Keratinocyte (primary cell): ENCODE measurements around the gene THOC5. TPM values are rescaled to one million over a fixed set of nuclear protein-coding genes. Genes with fewer than 3 reads are reported as not detected.

ENCODE experiments used
- DNase-seq: peaks from one replicate; pipeline ENCODE4 v3.0.0-alpha.2; 2011; ENCODE audit warnings: low read depth, missing footprints, low spot score
- FAIRE-seq: peaks from 2 replicates; lab custom pipeline; 2011; peaks lifted over from hg19 to GRCh38; lab: Jason Lieb, UNC
- H2AFZ ChIP-seq: 2 replicates; pipeline ENCODE4 v1.6.0; 2012; ENCODE audit warnings: low read length, control low read depth, inconsistent platforms; ENCODE audit not compliant: control insufficient read depth
- H3K27ac ChIP-seq: 2 replicates; pipeline ENCODE4 v1.5.1; 2011; ENCODE audit warnings: low read length; ENCODE audit not compliant: control insufficient read depth, insufficient read depth
- H3K27me3 ChIP-seq: 3 replicates; pipeline ENCODE4 v1.6.0; 2011; ENCODE audit warnings: low read length; ENCODE audit not compliant: control insufficient read depth, insufficient read depth; ENCODE audit errors: extremely low read depth
- H3K36me3 ChIP-seq, 2 experiments: 2 replicates in 1 of 2; 3 replicates in 1 of 2; pipeline ENCODE4 v1.5.1; 2011; ENCODE audit warnings: low read length in 2 of 2, mild to moderate bottlenecking in 1 of 2; ENCODE audit not compliant: control insufficient read depth in 2 of 2, insufficient read depth in 2 of 2; ENCODE audit errors: extremely low read depth in 1 of 2
- H3K4me1 ChIP-seq: 3 replicates; pipeline ENCODE4 v1.5.1; 2011; ENCODE audit warnings: low read length; ENCODE audit not compliant: control insufficient read depth, insufficient read depth; ENCODE audit errors: extremely low read depth
- H3K4me2 ChIP-seq: 3 replicates; pipeline ENCODE4 v1.6.0; 2011; ENCODE audit warnings: low read depth, low read length; ENCODE audit not compliant: control insufficient read depth, insufficient read depth; ENCODE audit errors: extremely low read depth
- H3K4me3 ChIP-seq, 3 experiments: fragments of 200-600 bp in 1 of 3; sonication (generic) in 1 of 3; 2 replicates in 2 of 3; 3 replicates in 1 of 3; pipeline ENCODE4 v1.5.1; 2011 to 2016; ENCODE audit warnings: low read length in 3 of 3, mild to moderate bottlenecking in 3 of 3, control low read depth in 2 of 3, inconsistent platforms in 1 of 3, low read depth in 1 of 3, mixed read lengths in 1 of 3, mixed run types in 1 of 3, moderate library complexity in 1 of 3; ENCODE audit not compliant: control insufficient read depth in 2 of 3, insufficient read depth in 2 of 3; ENCODE audit errors: extremely low read depth in 1 of 3
- H3K79me2 ChIP-seq: 2 replicates; pipeline ENCODE4 v1.6.0; 2012; ENCODE audit warnings: low read length; ENCODE audit not compliant: control insufficient read depth, insufficient read depth
- H3K9ac ChIP-seq: 3 replicates; pipeline ENCODE4 v1.6.0; 2011; ENCODE audit warnings: low read length; ENCODE audit not compliant: control insufficient read depth, insufficient read depth; ENCODE audit errors: extremely low read depth
- H3K9me1 ChIP-seq: 3 replicates; pipeline ENCODE4 v1.6.0; 2011; ENCODE audit warnings: low read length; ENCODE audit not compliant: control insufficient read depth, insufficient read depth; ENCODE audit errors: extremely low read depth
- H3K9me3 ChIP-seq: 2 replicates; pipeline ENCODE4 v1.5.1; 2012; ENCODE audit warnings: low read depth, low read length; ENCODE audit not compliant: control insufficient read depth
- H4K20me1 ChIP-seq: 3 replicates; pipeline ENCODE4 v1.6.0; 2011; ENCODE audit warnings: low read length; ENCODE audit not compliant: control insufficient read depth, insufficient read depth; ENCODE audit errors: extremely low read depth
- EZH2 ChIP-seq: IDR thresholded peaks from one replicate; pipeline ENCODE4 v1.6.1; 2012; ENCODE audit warnings: inconsistent platforms, mild to moderate bottlenecking, low read length, moderate library complexity
- dilution Hi-C: fragments of 300-500 bp; cut with MboI; formaldehyde crosslinking; loops from one replicate; pipeline ENCODE4 v1.7.0; 2020; ENCODE audit warnings: low sequenced_read_pairs; ENCODE audit not compliant: extremely low pct_ligation_motif_present
- polyA plus RNA-seq, 5 experiments: library from polyadenylated mRNA; depleted of rRNA in 3 of 5; stranded (reverse) in 3 of 5; stranded (forward) in 1 of 5; unstranded in 1 of 5; fragments of >200 nt; gene quantifications; 1 replicate in 1 of 5; 2 replicates in 3 of 5; 3 replicates in 1 of 5; pipeline versions ENCODE4 v1.2.1 to v1.2.3, GENCODE V29; 2011 to 2012; ENCODE audit warnings: missing spikeins in 2 of 5, low read depth in 1 of 5, low replicate concordance in 1 of 5
- TF ChIP-seq, protein P1 (sequence below), 3 experiments: IDR thresholded peaks in 1 of 3; conservative IDR thresholded peaks in 1 of 3; optimal IDR thresholded peaks in 1 of 3; 2 replicates in 2 of 3; 3 replicates in 1 of 3; pipeline versions ENCODE3 to v1.5.1; 2011; ENCODE audit warnings: low read length in 3 of 3, mild to moderate bottlenecking in 3 of 3, moderate library complexity in 2 of 3, control low read depth in 1 of 3, inconsistent platforms in 1 of 3; ENCODE audit not compliant: insufficient read depth in 2 of 3; ENCODE audit errors: extremely low read depth in 1 of 3

The THOC5 gene
- polyA plus RNA-seq, 1 donor (not counting 4 experiments of a cell fraction or from before 2014, with no cell fraction given), result 35.4 TPM

- no peak for DNase-seq
Observed at GRCh38 chr22:29531419-29531818, 22.1 kb downstream of the THOC5 start.

GRCh38 chr22:29530716-29531115 lies 22.8 kb downstream of the THOC5 start:
- H2AFZ ChIP-seq, result no peak overlapping the region
- H3K4me1 ChIP-seq, result no peaks in the 10 kb centered on the region
- no peaks in the 10 kb centered on the region for H3K27me3 ChIP-seq
- H3K9me3 ChIP-seq, result no peaks in the 10 kb centered on the region
- TF ChIP-seq EZH2, result no peak
- TF ChIP-seq, protein P1, sequence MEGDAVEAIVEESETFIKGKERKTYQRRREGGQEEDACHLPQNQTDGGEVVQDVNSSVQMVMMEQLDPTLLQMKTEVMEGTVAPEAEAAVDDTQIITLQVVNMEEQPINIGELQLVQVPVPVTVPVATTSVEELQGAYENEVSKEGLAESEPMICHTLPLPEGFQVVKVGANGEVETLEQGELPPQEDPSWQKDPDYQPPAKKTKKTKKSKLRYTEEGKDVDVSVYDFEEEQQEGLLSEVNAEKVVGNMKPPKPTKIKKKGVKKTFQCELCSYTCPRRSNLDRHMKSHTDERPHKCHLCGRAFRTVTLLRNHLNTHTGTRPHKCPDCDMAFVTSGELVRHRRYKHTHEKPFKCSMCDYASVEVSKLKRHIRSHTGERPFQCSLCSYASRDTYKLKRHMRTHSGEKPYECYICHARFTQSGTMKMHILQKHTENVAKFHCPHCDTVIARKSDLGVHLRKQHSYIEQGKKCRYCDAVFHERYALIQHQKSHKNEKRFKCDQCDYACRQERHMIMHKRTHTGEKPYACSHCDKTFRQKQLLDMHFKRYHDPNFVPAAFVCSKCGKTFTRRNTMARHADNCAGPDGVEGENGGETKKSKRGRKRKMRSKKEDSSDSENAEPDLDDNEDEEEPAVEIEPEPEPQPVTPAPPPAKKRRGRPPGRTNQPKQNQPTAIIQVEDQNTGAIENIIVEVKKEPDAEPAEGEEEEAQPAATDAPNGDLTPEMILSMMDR (optimal IDR thresholded peaks at IDR 0.05 in 1 of 3, IDR thresholded peaks at IDR 0.05 in 1 of 3, conservative IDR thresholded peaks at IDR 0.05 in 1 of 3; ENCODE audit: extremely low read depth in 1 of 3, insufficient read depth in 2 of 3, low read length in 3 of 3), result no peak
- H3K4me3 ChIP-seq, result no peak overlapping the region
- H3K4me2 ChIP-seq, result no peak overlapping the region
- no peaks in the 10 kb centered on the region for H3K79me2 ChIP-seq
- no peak for DNase-seq
- no peak overlapping the region for H3K27ac ChIP-seq
- no peaks in the 10 kb centered on the region for H3K9me1 ChIP-seq
- FAIRE-seq, result no peak
- H3K36me3 ChIP-seq, result peaks cover 28 to 44% of the 10 kb centered on the region in 2 experiments
- no peaks in the 10 kb centered on the region for H4K20me1 ChIP-seq
- dilution Hi-C loops, result no loop called here
- H3K9ac ChIP-seq, result no peak overlapping the region

More at GRCh38 chr22:29531419-29531818, 22.1 kb downstream of the THOC5 start:
- Histone ChIP-seq H3K36me3 (peaks cover 31 to 47% of the 10 kb centered on the region in 2 experiments), H3K9me3 (no peaks in the 10 kb centered on the region), H2AFZ (no peak overlapping the region), H4K20me1 (no peaks in the 10 kb centered on the region), H3K9ac (no peak overlapping the region), H3K9me1 (no peaks in the 10 kb centered on the region), H3K79me2 (no peaks in the 10 kb centered on the region), H3K27me3 (no peaks in the 10 kb centered on the region), H3K4me1 (no peaks in the 10 kb centered on the region), H3K4me3 (no peak overlapping the region), H3K4me2 (no peak overlapping the region), H3K27ac (no peak overlapping the region)
- FAIRE-seq, result no peak
- TF ChIP-seq, protein P1 (optimal IDR thresholded peaks at IDR 0.05 in 1 of 3, IDR thresholded peaks at IDR 0.05 in 1 of 3, conservative IDR thresholded peaks at IDR 0.05 in 1 of 3; ENCODE audit: extremely low read depth in 1 of 3, insufficient read depth in 2 of 3, low read length in 3 of 3), result no peak
- TF ChIP-seq EZH2, result no peak
- dilution Hi-C loops, result no loop called here
